ENCODE measurements around the gene NKAIN4.

The NKAIN4 gene

DNA sequence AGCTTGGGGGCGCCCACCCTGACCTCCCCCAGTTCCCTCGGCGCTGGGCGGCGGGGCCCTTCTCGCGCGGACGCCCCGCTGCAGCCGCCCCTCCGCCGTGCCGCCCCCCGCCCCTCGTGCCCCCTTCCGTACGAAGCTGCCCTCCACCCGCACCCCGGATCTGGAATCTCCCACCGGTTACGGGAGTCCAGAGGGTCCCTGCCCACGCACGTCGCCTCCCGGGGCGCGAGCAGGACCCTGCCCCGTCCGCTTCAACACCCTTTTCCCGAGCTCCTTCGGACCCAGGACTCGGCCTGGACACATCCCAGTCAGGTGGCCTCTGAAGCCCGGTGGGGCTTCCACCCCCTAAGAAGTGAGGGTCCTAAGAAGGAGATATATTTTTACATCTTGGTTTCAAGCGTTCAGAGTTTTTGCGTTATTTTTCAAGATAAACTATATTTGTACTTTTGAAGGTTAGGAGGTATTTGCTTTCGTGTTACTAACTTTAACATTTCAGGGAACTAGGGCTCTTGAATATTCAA is 18.9 kb upstream of the NKAIN4 start:
- DNase-seq, result no peak

DNA sequence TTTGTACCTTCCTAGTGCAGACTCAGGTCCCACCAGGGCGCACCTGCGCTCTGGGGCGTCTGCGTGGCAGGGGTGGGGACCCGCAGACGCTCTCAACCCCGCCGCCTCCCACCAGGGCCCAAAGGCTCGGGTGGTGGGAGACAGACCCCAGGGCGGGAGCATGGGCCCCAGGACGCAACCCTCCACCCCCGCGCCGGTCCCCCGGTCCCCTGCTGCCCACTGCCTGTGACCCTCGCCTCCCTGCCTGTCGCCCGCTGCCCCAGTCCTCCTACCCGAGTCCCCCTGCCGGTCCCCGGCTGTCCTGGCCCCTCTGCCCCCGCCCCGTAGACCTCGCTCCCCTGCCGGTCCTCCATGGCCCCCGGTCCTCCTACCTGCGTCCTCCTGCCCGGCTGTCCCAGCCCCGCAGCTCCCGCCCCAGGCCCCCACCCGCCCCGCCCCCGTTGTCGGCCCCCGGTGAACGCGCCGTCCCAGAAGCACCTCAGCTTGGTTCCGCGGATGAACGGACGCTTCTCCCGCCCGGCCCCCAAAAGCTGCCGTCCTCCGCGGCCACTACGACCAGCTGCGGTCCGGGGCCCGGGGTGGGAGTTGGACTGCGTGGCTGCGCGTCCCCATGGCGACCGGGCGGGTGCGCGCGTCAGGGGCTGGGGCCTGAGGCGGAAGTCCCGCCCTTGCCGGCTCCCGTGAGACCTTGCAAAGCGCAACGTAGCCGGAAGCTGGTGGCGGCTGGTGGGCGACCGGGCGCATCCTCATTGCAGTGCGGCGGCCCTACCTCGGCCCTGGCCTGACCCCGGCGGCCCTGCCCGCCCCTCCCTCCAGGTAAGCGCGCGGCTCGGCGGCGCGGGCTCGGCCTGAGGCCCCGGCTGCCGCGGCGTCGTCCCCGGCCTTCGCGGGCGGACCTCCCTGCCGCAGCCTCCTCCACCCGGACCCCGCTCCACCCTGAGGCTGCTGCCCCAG is 18.1 kb upstream of the NKAIN4 start, which contains the start of gene ARFGAP1:
TSS of gene ARFGAP1 (plus strand) at position 709 of the 954 bp plus-strand sequence. CDS start 2,768 bp downstream, outside the sequence.
- peak; percentile 94 for DNase-seq

DNA sequence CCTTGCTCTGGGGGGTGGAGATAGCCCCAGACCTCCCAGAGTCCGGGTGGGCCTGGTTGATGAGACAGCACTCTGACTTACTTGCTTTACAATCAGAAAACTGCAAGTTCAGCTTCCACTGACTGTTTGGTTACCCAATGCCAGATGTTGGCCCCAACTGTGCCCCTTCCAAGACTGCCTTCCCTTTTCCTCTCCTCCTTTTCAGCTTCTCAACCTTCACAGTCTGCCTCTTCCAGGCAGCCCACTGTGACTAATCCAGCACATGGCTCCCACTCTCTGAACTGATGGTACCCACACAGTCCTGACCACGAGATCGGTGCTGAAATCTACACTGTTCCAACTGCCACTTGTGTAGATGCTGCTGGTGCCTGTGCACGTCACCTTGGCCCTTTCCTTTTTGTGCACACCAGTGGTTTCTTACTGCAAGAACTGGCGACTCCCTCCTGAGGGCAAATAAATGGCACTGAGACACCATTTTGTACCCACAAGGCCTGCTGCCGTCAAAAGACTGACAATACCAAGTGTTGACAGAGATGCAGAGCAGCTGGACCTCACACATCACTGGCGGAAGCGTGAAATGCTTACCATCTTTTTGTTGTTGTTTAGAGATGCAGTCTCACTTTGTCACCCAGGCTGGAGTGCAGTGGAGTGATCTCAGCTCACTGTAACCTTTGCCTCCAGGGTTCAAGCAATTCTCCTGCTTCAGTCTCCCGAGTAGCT is 16.5 kb upstream of the NKAIN4 start:
- no peak for DNase-seq

DNA sequence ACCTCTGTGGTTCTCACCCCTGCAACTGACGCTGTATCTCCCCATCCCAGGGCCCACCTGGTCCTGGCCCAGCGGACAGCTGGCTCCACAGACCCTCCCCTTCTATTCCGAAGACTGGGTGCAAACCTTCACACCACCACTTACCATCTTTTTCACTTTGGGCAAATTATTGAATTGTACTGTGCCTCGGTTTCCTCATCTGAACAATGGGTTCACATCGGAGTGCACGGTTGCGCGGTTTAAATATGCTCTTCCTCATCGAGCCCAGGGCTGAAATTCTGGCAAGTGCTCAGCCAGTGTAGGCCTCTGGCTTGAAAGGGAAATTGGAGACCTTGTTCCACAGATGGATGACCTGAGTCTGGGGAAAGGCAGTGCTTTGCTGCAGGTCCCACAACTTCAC is 15.5 kb upstream of the NKAIN4 start:
- DNase-seq, result no peak

DNA sequence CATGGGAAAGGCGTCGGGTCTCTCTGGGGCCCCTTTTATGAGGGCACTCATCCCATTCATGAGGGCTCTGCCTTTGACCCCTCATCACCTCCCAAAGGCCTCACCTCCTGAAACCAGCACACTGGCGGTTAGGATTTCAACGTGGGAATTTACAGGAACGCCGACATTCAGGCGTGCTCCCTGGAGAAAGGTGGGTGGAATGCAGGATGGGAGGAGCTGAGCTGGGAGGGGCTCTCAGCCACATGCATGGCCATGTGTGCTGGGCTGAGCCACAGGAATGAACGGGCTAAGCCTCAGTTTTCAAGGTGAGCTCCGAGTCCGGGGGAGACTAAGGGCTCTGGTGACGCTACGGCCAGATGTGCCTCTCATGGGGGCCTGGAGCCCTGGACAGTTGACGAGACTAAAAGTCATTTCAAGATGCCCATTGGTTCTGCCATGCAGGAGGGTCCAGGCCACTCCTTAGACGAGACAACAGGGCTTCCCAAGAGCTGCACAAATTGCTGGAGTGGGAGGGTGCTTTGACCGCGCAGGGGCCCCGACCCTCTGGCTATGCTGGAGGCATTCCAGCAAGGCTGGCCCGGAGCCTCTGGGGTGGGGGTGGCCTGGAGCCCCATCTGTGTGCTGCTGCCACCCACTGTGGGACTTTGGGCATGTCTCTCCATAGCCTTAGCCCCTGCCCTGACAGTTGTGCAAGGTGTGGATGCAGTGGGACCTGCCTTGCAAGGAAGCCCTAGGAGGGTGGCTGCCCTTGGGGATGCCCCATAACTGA is 14.6 kb upstream of the NKAIN4 start:
- DNase-seq, result no peak

DNA sequence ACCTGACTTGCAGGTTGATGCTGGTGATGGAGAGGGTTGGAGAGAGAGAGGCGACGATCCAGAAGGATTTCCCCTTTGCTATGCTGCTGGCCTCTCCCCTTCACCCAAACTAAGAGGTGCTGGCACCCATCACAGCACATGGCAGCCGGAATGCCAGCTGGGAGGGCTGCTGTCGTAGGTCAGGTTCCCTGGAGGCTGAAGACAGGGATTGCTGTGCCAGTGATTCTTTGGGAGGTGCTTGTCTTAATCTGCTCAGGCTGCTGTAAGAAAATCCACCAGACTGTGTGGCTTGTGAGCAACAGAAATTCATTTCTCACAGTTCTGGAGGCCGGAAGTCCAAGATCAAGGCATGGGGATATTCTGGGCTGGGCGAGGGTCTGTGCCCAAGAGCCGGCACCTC is 14.0 kb upstream of the NKAIN4 start:
- no peak for DNase-seq

DNA sequence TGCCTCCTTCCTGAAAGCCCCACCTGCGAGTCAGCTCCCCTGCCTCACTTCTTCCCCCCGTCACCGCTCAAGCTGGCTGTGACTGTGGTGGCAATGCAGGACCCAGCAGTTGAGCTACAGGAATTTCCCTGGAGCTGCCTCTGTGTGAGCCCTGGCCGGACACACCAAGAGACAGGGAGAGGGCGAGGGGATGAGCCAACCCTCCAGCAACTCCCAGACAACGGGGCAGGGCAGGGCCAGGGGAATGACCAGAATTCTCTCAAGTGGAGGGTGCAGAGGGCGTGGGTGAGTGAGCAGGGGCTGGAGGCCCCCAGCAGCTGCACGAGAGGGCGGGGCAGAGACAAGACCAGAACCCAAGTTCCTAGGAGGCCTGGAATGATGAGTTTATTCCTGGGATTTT is 13.4 kb upstream of the NKAIN4 start:
- no peak for DNase-seq

DNA sequence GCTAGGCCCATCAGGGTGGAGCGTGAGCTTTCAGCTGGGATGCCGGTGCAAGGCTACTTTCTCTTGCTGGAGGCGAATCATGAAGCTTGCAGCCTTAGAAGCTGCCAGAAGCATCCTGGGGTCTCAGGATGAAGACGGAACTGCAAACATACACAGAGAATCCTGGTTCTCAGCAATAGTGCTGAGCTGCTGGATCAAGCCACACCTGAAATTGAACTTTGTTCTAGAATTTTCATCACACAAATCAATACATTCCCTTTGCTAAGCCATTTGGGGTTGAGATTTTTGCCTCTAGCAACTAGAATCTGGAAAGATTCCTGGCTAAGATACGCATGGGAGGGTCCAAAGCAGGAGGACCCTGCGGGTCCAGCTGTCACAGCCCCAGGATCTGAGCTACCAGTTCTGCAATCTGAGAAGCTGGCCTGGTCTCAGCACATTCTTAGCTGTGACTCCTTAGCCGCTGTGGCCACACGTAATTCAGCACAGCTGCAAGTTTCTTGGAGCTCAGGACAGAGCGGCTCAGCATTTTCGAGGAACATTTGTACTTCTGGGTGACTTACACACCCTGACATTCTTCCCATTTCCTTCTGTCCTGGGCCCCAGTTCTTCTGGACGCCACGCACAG is 11.7 kb upstream of the NKAIN4 start:
- no peak for DNase-seq

DNA sequence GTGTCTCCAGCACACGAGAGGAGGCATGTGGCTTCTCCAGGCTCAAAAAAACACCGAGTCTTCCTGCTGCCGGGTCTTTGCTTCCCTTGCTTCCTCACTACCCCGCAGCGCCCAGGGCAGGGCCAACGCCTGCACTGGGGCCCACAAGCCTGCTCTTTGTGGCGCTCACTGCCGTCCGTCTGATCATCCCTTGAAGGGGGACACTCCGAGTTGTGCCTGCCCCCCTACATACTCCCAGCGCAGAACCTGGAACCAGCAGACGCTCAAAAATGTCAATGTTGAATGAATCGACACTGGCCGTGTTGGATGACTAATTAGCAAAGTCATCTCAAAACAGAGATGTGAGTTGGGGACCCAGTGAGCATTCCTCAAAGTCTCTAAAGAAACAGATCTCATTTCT is 10.3 kb upstream of the NKAIN4 start:
- no peak for DNase-seq

DNA sequence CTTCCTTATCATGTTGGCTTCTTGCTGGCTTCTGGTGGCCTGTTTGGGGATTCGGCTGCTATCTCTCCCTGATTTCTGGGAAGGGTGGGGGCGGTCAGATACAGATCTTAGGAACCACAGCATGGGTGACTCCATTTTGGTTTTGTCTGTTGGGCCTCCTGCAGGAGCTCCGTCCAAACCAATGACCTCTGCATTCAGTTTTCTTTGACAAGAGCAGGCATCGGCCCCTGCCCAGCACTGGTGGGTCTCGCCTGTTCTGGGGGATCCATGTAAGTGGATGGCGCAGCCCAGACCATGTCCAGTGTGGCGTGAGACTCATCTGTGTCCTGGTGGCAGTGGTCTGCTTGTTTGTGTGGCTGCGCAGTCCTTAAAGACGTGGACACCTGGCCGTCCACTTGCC is 9.7 kb upstream of the NKAIN4 start:
- DNase-seq, result no peak

DNA sequence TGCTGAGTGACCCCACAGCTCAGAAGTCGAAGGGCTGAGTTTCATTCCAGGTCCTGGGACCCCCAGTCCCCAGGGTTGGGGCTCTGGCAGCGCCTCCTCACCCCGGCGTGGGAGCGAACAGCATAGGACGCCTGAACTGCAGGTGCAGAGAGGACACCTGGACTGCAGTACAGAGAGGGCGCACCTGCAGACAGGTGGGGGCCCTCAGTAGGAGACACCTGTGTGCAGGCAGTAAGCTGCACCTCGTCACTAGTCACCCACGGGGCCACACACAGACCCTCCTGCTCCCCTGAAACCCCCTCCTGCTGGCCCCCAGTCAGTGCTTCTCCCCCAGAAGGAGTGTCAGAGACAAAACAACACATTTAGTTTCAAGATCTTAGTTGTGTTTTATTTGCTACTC is 8.6 kb upstream of the NKAIN4 start:
- DNase-seq, result no peak

DNA sequence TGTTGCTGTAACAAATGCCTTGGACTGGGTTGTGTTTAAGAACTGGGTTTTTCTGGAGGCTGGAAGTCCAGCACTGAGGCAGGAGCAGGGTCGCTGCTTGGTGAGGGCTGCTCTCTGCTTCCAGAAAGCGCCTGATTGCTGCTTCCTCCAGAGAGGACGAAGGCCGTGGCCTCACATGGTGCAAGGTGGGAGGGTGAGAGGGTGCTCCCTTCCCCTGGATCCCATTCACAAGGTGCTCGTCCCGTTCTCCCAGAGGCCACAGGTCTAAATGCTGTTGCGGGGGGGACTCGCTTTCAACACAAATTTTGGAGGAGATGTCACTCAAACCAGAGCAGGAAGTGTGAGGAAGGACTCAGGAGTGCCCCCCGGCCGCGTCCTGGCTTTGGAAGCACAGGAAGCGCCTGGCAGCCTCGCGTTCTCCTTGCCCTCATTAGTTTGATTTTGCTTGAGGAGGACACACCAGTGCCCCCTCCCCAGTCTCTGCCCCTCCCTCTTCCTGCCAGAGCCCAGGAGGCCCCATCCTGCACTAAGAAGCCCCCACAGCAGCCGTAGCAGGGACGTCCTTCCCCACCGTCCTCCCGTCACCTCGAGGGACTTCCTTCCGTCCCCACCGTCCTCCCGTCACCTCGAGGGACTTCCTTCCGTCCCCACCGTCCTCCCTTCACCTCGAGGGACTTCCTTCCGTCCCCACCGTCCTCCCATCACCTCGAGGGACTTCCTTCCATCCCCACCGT is 7.7 kb upstream of the NKAIN4 start:
- DNase-seq, result no peak

DNA sequence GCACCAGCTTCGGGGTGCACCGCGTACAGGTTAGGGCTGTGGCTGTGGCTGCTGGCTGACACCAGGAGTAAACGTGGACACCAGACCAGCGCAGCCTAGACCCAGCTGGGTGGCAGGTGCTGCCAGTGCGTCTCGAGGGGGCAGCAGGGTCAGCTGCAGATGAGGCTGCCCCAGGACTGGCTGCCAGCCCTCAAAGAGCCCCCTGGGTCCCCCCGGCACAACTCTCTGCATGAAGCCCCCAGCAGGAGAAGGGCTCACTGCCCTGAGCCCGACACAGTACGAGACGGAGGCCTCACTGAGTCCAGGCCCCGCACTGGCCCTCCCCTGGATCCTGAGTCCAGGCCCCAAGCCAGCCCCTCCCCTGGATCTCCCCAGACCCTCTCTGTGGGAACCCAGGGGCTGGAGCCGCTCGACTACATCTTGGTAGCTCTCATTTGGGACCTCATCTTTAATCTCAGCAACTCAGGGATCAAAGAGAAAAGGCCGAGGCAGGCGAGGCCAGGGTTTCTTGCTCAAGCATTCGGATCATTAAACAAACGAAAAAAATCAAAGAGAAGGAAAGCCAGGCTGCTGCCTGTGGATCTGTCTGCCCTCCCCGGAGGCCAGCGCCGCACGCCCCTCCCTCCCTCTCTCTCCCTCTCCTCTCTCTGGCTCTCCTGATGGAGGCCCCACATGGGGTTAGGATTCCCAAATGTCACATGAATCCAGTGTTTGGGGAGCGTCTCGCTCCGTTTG is 7.0 kb upstream of the NKAIN4 start:
- DNase-seq, result no peak

DNA sequence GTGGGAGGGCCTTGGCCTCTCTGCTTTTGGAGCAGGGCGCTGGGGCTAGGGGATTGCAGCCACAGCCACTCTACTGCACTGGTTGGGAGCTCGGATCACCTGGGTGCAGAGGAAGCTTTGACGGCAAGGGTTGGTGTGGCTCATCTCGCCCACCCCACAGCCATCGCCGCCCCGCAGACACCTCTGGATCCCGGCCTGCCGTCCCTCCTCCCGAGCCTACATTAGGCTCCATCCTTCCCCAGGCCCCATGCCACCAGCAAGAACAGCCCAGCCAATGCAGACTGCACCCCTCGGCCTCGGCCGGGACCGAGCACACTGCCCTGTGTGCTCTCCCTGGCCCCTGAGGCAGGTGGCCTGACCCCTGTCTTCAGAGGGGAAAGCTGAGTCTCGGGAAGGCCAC is 6.3 kb upstream of the NKAIN4 start:
- DNase-seq, result no peak

DNA sequence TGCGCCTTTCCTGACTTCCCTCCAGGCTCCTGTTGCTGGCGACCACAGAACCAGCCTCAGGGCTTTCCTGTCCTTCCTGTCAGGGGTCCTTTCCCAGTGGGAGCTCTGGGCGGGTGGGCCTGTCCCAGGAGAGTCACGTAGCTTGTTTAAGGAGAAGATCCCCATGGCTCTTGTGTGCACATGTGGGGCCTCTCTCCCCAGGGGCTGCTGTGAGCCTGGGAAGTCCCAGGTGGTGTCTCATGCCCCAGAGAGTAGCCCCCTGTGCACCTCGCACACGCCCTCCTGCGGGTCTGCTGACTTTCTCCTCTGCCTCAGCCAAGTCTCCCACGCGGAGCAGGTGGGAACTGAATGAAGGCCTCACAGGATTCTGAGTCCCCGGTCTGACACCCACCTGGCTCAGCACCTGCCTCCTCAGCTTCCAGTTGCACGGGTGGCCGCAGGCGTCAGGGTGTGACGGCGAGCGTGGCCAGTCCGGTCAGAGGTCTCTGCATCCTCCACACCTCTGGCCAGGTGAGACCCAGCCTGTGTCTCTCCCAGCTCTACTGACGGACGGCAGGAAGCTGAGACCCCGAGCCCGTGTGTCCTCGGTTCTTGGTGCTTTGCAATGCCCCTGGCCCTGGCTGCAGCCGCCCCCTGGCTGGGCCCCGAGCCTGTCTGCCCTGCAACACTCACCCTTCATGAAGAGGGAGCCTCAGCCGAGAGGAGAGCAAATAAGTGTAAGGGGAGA is 5.6 kb upstream of the NKAIN4 start:
- DNase-seq, result no peak

DNA sequence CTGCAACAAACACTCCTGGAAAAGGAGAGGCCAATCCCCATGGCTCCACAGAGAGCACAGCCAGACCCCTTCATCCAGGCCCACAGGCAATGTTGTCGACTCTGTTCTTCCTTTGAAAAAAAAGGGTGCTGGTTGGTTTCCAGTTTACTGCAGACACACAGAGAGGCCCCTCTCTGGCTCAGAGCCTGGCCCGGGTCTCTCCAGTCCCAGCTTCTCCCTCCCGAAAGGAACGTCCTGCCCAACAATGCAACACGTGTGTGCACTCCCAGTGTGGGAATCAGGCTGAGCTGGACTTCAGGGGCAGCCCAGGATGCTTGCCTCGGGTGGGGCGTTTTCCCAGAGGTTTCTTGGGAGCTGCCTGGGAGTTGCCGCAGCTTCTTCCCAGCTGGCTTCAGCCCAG is 4.5 kb upstream of the NKAIN4 start:
- DNase-seq, result no peak

DNA sequence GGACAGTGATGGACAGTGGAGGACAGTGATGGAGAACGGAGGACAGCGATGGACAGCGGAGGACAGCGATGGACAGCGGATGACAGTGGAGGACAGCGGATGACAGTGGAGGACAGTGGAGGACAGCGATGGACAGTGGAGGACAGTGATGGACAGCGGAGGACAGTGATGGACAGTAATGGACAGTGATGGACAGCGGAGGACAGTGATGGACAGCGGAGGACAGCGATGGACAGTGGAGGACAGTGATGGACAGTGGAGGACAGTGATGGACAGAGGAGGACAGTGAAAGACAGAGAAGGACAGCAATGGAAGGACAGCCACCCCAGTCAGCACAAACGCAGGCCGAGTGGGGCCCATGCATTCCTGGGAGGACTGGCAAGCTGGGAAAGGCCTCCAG is 3.4 kb upstream of the NKAIN4 start:
- DNase-seq, result no peak

DNA sequence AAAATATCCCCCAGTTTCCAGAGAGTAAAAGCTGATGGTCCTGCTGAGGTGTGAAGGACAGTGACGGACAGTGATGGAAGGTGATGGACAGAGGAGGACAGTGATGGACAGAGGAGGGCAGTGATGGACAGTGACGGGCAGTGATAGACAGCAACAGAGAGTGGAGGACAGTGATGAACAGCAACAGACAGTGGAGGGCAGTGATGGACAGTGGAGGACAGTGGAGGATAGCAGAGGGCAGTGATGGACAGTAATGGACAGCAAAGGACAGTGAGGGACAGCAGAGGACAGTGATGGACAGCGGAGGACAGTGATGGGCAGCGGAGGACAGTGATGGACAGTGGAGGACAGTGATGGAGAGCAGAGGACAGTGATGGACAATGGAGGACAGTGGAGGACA is 2.7 kb upstream of the NKAIN4 start:
- DNase-seq, result no peak

DNA sequence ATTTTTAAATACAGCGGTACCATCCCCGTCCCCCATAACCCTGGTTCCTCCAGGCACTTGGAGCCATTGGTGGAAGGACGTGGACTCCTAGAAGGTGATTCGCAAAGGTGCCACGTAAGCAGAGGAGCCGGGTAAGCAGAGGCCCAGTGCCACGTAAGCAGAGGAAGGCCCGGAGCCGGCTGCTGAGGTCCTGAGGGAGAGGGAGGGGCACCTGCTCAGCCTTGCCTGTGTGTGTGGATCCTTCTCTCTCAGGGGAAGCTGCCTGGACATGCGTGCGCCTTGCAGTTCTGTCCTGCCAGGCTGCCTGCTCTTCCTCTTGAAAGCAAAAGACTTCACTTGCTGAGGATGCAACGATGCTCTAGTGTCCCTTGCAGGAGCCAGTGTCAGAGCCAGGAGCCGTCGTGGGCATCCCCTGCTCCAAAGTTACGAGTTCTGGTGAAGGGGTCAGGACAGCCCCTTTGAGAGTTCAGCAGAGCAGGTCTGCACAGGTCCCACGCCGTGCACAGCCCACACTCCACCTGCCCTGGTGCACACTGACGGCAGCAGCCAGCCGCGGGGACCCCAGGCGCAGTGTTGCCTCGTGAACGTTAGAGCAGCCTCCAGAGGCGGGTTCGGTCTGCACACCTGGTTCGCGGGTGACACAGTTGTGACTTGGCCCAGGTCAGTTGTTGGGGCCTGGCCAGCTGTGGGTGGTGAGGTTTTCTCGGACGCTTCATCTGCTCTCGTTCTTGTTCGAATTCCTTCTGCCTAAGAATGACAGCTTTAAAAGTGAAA is 1.9 kb upstream of the NKAIN4 start:
- no peak for DNase-seq
